Adrenal gland (tissue), 12 donors: Measurements from ENCODE around the gene ZBP1. TPM values are rescaled to one million over a fixed set of nuclear protein-coding genes. Genes with fewer than 3 reads are reported as not detected.

Experiments
- DNase-seq, 7 donors: peaks; one replicate each; pipeline ENCODE4 v3.0.0-alpha.2; 2019 to 2020
- H3K27ac ChIP-seq, 5 donors: fragments of 200-600 bp; sonication (generic) in 4 of 5; 1 replicate in 3 of 5; 2 replicates in 2 of 5; pipeline versions ENCODE4 v1.5.1 to v1.8.0; 2016 to 2020; ENCODE audit warnings: mild to moderate bottlenecking in 1 of 5
- H3K27me3 ChIP-seq: fragments of 200-600 bp; 2 replicates; pipeline ENCODE4 v1.8.0; 2021
- H3K36me3 ChIP-seq, 2 donors: fragments of 200-600 bp; replicated peaks in 1 of 2; 1 replicate in 1 of 2; 2 replicates in 1 of 2; pipeline versions ENCODE4 v1.5.1 to v1.8.0; 2018 to 2022
- H3K4me1 ChIP-seq, 2 donors: fragments of 200-600 bp; replicated peaks in 1 of 2; 1 replicate in 1 of 2; 2 replicates in 1 of 2; pipeline versions ENCODE4 v1.5.1 to v1.8.0; 2018 to 2021
- H3K4me3 ChIP-seq, 4 donors: fragments of 200-600 bp; sonication (generic) in 3 of 4; one replicate each; pipeline ENCODE4 v1.5.1; 2016 to 2018
- H3K9me3 ChIP-seq, 3 donors: fragments of 200-600 bp; sonication (generic) in 1 of 3; replicated peaks in 1 of 3; 1 replicate in 2 of 3; 2 replicates in 1 of 3; pipeline versions ENCODE4 v1.5.1 to v1.8.0; 2016 to 2021
- POLR2A ChIP-seq, 2 donors: fragments of 450-650 bp; IDR thresholded peaks; one replicate each; pipeline ENCODE4 v1.6.1; 2017; ENCODE audit warnings: antibody characterized with exemption in 2 of 2, mild to moderate bottlenecking in 2 of 2, moderate library complexity in 1 of 2
- WGBS, 4 donors: extraction: QIAGEN DNeasy Blood & Tissue Kit in 2 of 4; methylation state at CpG; one replicate each; pipeline versions ENCODE4 v1.1.5 to v1.1.7; 2013 to 2017; 5-methylcytosine and 5-hydroxymethylcytosine counted together
- intact Hi-C, 2 donors: fragments of 100-400 bp; cut with DNase I; formaldehyde crosslinking; loops; one replicate each; pipeline versions ENCODE4 v1.14.1 to v1.15.0; 2022 to 2023
- polyA plus RNA-seq, 3 donors: library from polyadenylated mRNA; stranded (reverse); fragments of 200-250 nt in 2 of 3; fragments of 350-450 nt in 1 of 3; fragmentation: Illumina TruSeq in 1 of 3; extraction: RNeasy Lipid Tissue Mini Kit (QIAGEN cat#74804) in 1 of 3; gene quantifications; one replicate each; pipeline ENCODE4 v1.2.3, GENCODE V29; 2013 to 2014
- total RNA-seq, 9 donors: library from RNA; depleted of rRNA in 4 of 9; stranded (reverse); fragments of >200 nt in 4 of 9; fragments of 120-200 nt in 1 of 9; fragmentation: NEBNext Ultra II Directional in 1 of 9; extraction: Animal tissue kit (Norgen Biotek cat#: 25700) in 1 of 9; gene quantifications; one replicate each; pipeline versions ENCODE4 v1.1.0 to v1.2.4, GENCODE V29; 2013 to 2023
- TF ChIP-seq, protein P1 (sequence below), 6 experiments: fragments of 450-650 bp in 4 of 6; fragments of 200-600 bp in 2 of 6; sonication (generic) in 1 of 6; IDR thresholded peaks; 1 replicate in 5 of 6; 2 replicates in 1 of 6; pipeline versions ENCODE4 v1.5.1 to v1.8.0; 2016 to 2021; ENCODE audit warnings: antibody characterized with exemption in 6 of 6, mild to moderate bottlenecking in 2 of 6, moderate library complexity in 1 of 6
- donor health status: healthy with polysubstance abuse.
- donor health status: Bipolar disorder and iron deficiency.
- donor health status: DM: yes; HTN: yes; CAD: no.
- donor health status: DM: no; HTN: no; CAD: no.
- donor health status: DM: no; HTN: no; CAD: no.
- donor health status: DM: yes; HTN: yes; CAD: no.

ZBP1 gene
- total and polyA plus RNA-seq, 12 donors, result 0.14 to 2.9 (median 0.68) TPM; not detected in 3

GRCh38 chr20:57647933-57648785, 27.9 kb upstream of the ZBP1 start:
- intact Hi-C loops, result no loop called here
- H3K4me1 ChIP-seq, result no peaks in the 10 kb centered on the region
- DNase-seq, result no peak
- WGBS, 4 donors, result 71 to 74% (median 73%) methylated on average over 23 of the region's 23 CpGs
- H3K9me3 ChIP-seq, result no peaks in the 10 kb centered on the region
- no peak overlapping the region for H3K27ac ChIP-seq
- peaks cover 0 to 12% of the 10 kb centered on the region in 2 donors for H3K36me3 ChIP-seq
- TF ChIP-seq, protein P1, sequence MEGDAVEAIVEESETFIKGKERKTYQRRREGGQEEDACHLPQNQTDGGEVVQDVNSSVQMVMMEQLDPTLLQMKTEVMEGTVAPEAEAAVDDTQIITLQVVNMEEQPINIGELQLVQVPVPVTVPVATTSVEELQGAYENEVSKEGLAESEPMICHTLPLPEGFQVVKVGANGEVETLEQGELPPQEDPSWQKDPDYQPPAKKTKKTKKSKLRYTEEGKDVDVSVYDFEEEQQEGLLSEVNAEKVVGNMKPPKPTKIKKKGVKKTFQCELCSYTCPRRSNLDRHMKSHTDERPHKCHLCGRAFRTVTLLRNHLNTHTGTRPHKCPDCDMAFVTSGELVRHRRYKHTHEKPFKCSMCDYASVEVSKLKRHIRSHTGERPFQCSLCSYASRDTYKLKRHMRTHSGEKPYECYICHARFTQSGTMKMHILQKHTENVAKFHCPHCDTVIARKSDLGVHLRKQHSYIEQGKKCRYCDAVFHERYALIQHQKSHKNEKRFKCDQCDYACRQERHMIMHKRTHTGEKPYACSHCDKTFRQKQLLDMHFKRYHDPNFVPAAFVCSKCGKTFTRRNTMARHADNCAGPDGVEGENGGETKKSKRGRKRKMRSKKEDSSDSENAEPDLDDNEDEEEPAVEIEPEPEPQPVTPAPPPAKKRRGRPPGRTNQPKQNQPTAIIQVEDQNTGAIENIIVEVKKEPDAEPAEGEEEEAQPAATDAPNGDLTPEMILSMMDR (IDR thresholded peaks at IDR 0.05), result no peak
- TF ChIP-seq POLR2A (IDR thresholded peaks at IDR 0.05), result no peak
- no peak overlapping the region for H3K4me3 ChIP-seq
- no peaks in the 10 kb centered on the region for H3K27me3 ChIP-seq

DNA sequence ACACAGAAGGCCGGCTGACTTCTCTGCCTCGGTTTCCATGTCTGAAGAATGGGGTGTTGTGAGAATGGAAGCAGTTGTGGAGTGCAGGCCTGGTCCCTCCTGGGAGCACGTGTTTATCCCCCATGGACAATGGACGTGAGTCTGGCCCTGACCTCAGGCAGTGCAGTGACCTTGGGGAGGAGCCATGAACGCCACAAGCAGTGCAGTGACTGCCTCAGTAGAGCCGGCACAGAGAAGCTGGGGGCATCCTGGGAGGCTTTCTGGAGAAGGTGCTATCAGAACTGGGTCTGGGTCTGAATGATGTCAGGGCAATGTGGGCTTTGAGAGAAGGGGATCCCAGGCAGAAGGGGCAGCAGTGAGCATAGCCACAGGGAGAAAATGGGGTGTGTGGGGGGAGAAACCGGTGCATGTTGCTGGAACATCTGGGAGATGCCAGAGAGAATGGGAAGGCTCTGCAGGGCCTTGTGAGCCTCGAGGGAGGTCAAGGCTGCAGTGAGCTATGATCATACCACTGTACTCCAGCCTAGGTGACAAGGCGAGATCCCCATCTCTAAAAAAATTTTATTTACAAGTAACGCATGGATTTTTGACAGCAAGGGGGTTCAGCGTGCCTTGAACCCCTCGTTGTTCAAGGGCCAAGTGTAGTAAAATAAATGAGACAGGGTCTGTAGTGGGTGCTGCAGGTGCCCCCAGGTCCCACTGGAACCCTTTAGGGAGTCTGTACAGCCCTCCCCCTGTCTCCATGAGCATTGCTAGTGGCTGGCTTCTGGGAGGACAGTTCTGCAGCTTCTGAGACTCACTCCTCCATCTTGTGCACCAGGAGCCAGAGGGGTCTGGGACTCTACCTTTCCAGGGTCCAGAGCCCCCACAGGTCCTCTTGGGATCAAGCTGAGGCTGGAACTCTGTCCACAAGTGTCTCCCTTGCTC, 27.0 kb upstream of the ZBP1 start:
- H3K36me3 ChIP-seq, result peaks cover 0 to 5% of the 10 kb centered on the region in 2 donors
- no peak for DNase-seq
- WGBS, 4 donors, result 61 to 69% (median 64%) methylated on average over 9 to 12 of the region's 12 CpGs

DNA sequence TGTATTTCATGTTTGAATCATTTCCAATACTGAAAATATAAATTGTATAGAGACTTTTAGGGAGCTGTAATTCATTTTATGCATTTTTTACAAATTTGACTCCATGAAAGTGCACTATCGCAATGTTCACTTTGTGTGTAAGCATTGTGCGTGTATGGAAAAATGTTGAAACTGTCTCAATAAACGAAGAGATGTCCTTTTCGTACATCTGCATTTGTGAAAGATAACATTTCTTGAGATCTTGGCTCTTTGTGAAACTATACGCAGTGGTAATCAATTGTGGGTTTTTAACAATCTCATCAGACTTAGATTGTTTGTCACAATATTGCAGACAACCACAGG, 18.6 kb upstream of the ZBP1 start:
- intact Hi-C loops, result no loop called here
- no peak overlapping the region for H3K27ac ChIP-seq
- no peak overlapping the region for H3K4me3 ChIP-seq
- no peaks in the 10 kb centered on the region for H3K4me1 ChIP-seq
- H3K9me3 ChIP-seq, result peaks cover 0 to 4% (median 0%) of the 10 kb centered on the region in 3 donors
- no peak for DNase-seq
- H3K36me3 ChIP-seq, result no peaks in the 10 kb centered on the region
- no peak for TF ChIP-seq POLR2A (IDR thresholded peaks at IDR 0.05)
- TF ChIP-seq, protein P1 (IDR thresholded peaks at IDR 0.05), result no peak
- WGBS, 4 donors, result 80 to 90% (median 85%) methylated on average over 5 of the region's 5 CpGs
- H3K27me3 ChIP-seq, result no peaks in the 10 kb centered on the region

More for the DNA sequence above, 27.0 kb upstream of the ZBP1 start:
- intact Hi-C loops, result no loop called here
- H3K4me3 ChIP-seq, result no peak overlapping the region
- H3K9me3 ChIP-seq, result no peaks in the 10 kb centered on the region
- TF ChIP-seq POLR2A (IDR thresholded peaks at IDR 0.05), result no peak
- TF ChIP-seq, protein P1 (IDR thresholded peaks at IDR 0.05), result no peak
- no peak overlapping the region for H3K27ac ChIP-seq
- no peaks in the 10 kb centered on the region for H3K4me1 ChIP-seq
- no peaks in the 10 kb centered on the region for H3K27me3 ChIP-seq
